Stomach (tissue), 9 donors: ENCODE results near the gene ZMIZ1. TPM values are rescaled to one million over a fixed set of nuclear protein-coding genes. Genes with fewer than 3 reads are reported as not detected.
A peak's percentile ranks its signal among the peaks of the same experiment; 100 is the strongest.

ENCODE experiments used
- DNase-seq, 2 donors: peaks; one replicate each; pipeline versions ENCODE4 v3.0.0 to v3.0.0-alpha.2; 2013 to 2019
- H3K27ac ChIP-seq, 5 donors: fragments of 200-600 bp in 4 of 5; sonication (generic) in 4 of 5; one replicate each; pipeline ENCODE4 v1.5.1; 2013 to 2019; ENCODE audit warnings: mild to moderate bottlenecking in 1 of 5, moderate library complexity in 1 of 5
- H3K27me3 ChIP-seq, 3 donors: fragments of 200-600 bp; sonication (generic); one replicate each; pipeline ENCODE4 v1.5.1; 2017 to 2019; ENCODE audit warnings: mixed run types in 1 of 3
- H3K36me3 ChIP-seq, 4 donors: fragments of 200-600 bp; sonication (generic); 1 replicate in 3 of 4; 2 replicates in 1 of 4; pipeline ENCODE4 v1.5.1; 2016 to 2019
- H3K4me1 ChIP-seq, 4 donors: fragments of 200-600 bp; sonication (generic); one replicate each; pipeline ENCODE4 v1.5.1; 2016 to 2019
- H3K4me3 ChIP-seq, 4 donors: fragments of 200-600 bp; sonication (generic) in 3 of 4; one replicate each; pipeline ENCODE4 v1.5.1; 2016 to 2019; ENCODE audit warnings: mild to moderate bottlenecking in 1 of 4
- H3K9me3 ChIP-seq, 4 donors: fragments of 200-600 bp; sonication (generic); one replicate each; pipeline ENCODE4 v1.5.1; 2016 to 2019
- CTCF ChIP-seq, 7 experiments: fragments of 450-650 bp in 4 of 7; fragments of 200-600 bp in 3 of 7; sonication (generic) in 3 of 7; IDR thresholded peaks; one replicate each; pipeline ENCODE4 v1.5.1; 2016 to 2019; ENCODE audit warnings: antibody characterized with exemption in 7 of 7, control low read depth in 2 of 7, mild to moderate bottlenecking in 1 of 7
- EP300 ChIP-seq: sonication (generic); formaldehyde crosslinking; IDR thresholded peaks from one replicate; pipeline ENCODE4 v1.6.1; 2017; ENCODE audit warnings: antibody characterized with exemption
- POLR2A ChIP-seq, 4 donors: fragments of 450-650 bp; IDR thresholded peaks; one replicate each; pipeline ENCODE4 v1.6.1; 2016; ENCODE audit warnings: antibody characterized with exemption in 4 of 4, control low read depth in 2 of 4, mild to moderate bottlenecking in 1 of 4, moderate library complexity in 1 of 4
- POLR2AphosphoS5 ChIP-seq, 3 donors: sonication (generic); formaldehyde crosslinking; IDR thresholded peaks; one replicate each; pipeline ENCODE4 v1.6.1; 2016; ENCODE audit warnings: antibody characterized with exemption in 3 of 3
- WGBS, 5 donors: extraction: QIAGEN DNeasy Blood & Tissue Kit in 3 of 5; methylation state at CpG; one replicate each; pipeline versions ENCODE4 v1.1.5 to v1.1.7; 2013 to 2018; 5-methylcytosine and 5-hydroxymethylcytosine counted together
- intact Hi-C: fragments of 100-400 bp; cut with DNase I; formaldehyde crosslinking; loops from one replicate; pipeline ENCODE4 v1.15.1; 2023; ENCODE audit warnings: low total_unique reads
- polyA plus RNA-seq, 3 donors: library from polyadenylated mRNA; stranded (reverse); fragments of 200-250 nt; gene quantifications; one replicate each; pipeline ENCODE4 v1.2.3, GENCODE V29; 2013
- total RNA-seq, 5 donors: library from RNA; depleted of rRNA; stranded (reverse); fragments of >200 nt; gene quantifications; one replicate each; pipeline versions ENCODE4 v1.1.0 to v1.2.3, GENCODE V29; 2014 to 2016
- donor health status: healthy with polysubstance abuse.
- donor health status: Bipolar disorder and iron deficiency.
- donor health status: healthy.

The ZMIZ1 gene
- total and polyA plus RNA-seq, 8 donors = 17.7 to 103 (median 26.3) TPM

- H3K4me1 ChIP-seq = peaks cover 62 to 100% (median 82%) of the 10 kb centered on the region in 4 donors
These were observed 63.3 kb downstream of the ZMIZ1 start for GRCh38 chr10:79131836-79132631.

GRCh38 chr10:79132681-79133381 lies 64.1 kb downstream of the ZMIZ1 start:
- Histone ChIP-seq H3K36me3 (peaks cover 3 to 38% (median 22%) of the 10 kb centered on the region in 4 donors), H3K27ac (peak overlapping the region in 3 of 5 donors; percentile 7 to 50 (median 9)), H3K27me3 (no peaks in the 10 kb centered on the region), H3K9me3 (no peaks in the 10 kb centered on the region), H3K4me3 (no peak overlapping the region), H3K4me1 (peaks cover 64 to 100% (median 82%) of the 10 kb centered on the region in 4 donors)
- DNase-seq = no peak
- WGBS, 5 donors = 65 to 77% (median 72%) methylated on average over 7 of the region's 7 CpGs
- TF ChIP-seq POLR2A (IDR thresholded peaks at IDR 0.05) (no peak), EP300 (no peak), POLR2AphosphoS5 (IDR thresholded peaks at IDR 0.05) (no peak), CTCF (IDR thresholded peaks at IDR 0.05) (no peak)
- intact Hi-C loops = loop anchor here (10.0 kb wide), 1 partner anchor 58 kb away; no protein-coding TSS in a partner anchor

More at GRCh38 chr10:79131836-79132631, 63.3 kb downstream of the ZMIZ1 start:
- 56 to 80% (median 67%) methylated on average over 4 to 13 of the region's 13 CpGs for WGBS, 5 donors
- no peak for DNase-seq
- intact Hi-C loops = loop anchor here (10.0 kb wide), 1 partner anchor 57 kb away; no protein-coding TSS in a partner anchor
- peaks cover 3 to 45% (median 22%) of the 10 kb centered on the region in 4 donors for H3K36me3 ChIP-seq
- H3K9me3 ChIP-seq = no peaks in the 10 kb centered on the region
- no peak overlapping the region for H3K4me3 ChIP-seq
- TF ChIP-seq CTCF (IDR thresholded peaks at IDR 0.05) (no peak), POLR2A (IDR thresholded peaks at IDR 0.05) (no peak), POLR2AphosphoS5 (IDR thresholded peaks at IDR 0.05) (no peak), EP300 (no peak)
- no peaks in the 10 kb centered on the region for H3K27me3 ChIP-seq
- peak overlapping the region in 2 of 5 donors; percentile 9 to 50 for H3K27ac ChIP-seq

- H3K27me3 ChIP-seq = no peaks in the 10 kb centered on the region
- H3K4me1 ChIP-seq = peaks cover 64 to 100% (median 82%) of the 10 kb centered on the region in 4 donors
These were observed 64.7 kb downstream of the ZMIZ1 start for GRCh38 chr10:79133416-79133815.

GRCh38 chr10:79135790-79136189 lies 67.0 kb downstream of the ZMIZ1 start:
- H3K9me3 ChIP-seq = no peaks in the 10 kb centered on the region
- intact Hi-C loops = loop anchor here (10.0 kb wide), 1 partner anchor 61 kb away; no protein-coding TSS in a partner anchor
- peaks cover 60 to 99% (median 80%) of the 10 kb centered on the region in 4 donors for H3K4me1 ChIP-seq
- DNase-seq = no peak
- H3K36me3 ChIP-seq = peaks cover 12 to 47% (median 31%) of the 10 kb centered on the region in 4 donors
- WGBS, 5 donors = 21 to 44% (median 39%) methylated on average over 9 of the region's 9 CpGs
- peak overlapping the region; percentile 16 to 91 (median 71) for H3K27ac ChIP-seq
- no peaks in the 10 kb centered on the region for H3K27me3 ChIP-seq
- no peak overlapping the region for H3K4me3 ChIP-seq
- no peak for TF ChIP-seq POLR2A (IDR thresholded peaks at IDR 0.05)
- no peak for TF ChIP-seq CTCF (IDR thresholded peaks at IDR 0.05)
- no peak for TF ChIP-seq EP300
- no peak for TF ChIP-seq POLR2AphosphoS5 (IDR thresholded peaks at IDR 0.05)

More at GRCh38 chr10:79133416-79133815, 64.7 kb downstream of the ZMIZ1 start:
- H3K36me3 ChIP-seq = peaks cover 3 to 35% (median 22%) of the 10 kb centered on the region in 4 donors
- no peak for DNase-seq
- H3K27ac ChIP-seq = peak overlapping the region in 3 of 5 donors; percentile 7 to 50 (median 9)
- H3K4me3 ChIP-seq = no peak overlapping the region
- TF ChIP-seq POLR2AphosphoS5 (IDR thresholded peaks at IDR 0.05) (no peak), POLR2A (IDR thresholded peaks at IDR 0.05) (no peak)
- no peaks in the 10 kb centered on the region for H3K9me3 ChIP-seq
- WGBS, 5 donors = 54 to 78% (median 65%) methylated on average over 2 of the region's 2 CpGs
- intact Hi-C loops = loop anchor here (10.0 kb wide), 1 partner anchor 59 kb away; no protein-coding TSS in a partner anchor
